ENCODE results near the gene PLEKHM1.
"Not testable (repeated sequence)": the region's sequence is repeated elsewhere in the genome, so short reads cannot be mapped to it uniquely, and the experiment has no call there.

PLEKHM1 gene

GRCh38 chr17:45460422-45460821 lies 30.1 kb downstream of the PLEKHM1 start:
- not testable (repeated sequence) for DNase-seq

GRCh38 chr17:45454341-45454740 lies 36.2 kb downstream of the PLEKHM1 start:
- not testable (repeated sequence) for DNase-seq

- DNase-seq: not testable (repeated sequence)
Observed at GRCh38 chr17:45453731-45454130, 36.8 kb downstream of the PLEKHM1 start.

GRCh38 chr17:45453225-45453534 lies 37.3 kb downstream of the PLEKHM1 start:
- DNase-seq: not testable (repeated sequence)

GRCh38 chr17:45452329-45453224 lies 37.9 kb downstream of the PLEKHM1 start:
- DNase-seq: not testable (repeated sequence)

- DNase-seq: not testable (repeated sequence)
Observed at GRCh38 chr17:45451660-45452059, 38.9 kb downstream of the PLEKHM1 start.

- DNase-seq: no peak
Observed at GRCh38 chr17:45451131-45451530, 39.4 kb downstream of the PLEKHM1 start.

- DNase-seq: not testable (repeated sequence)
Observed at GRCh38 chr17:45449708-45450329, 40.7 kb downstream of the PLEKHM1 start.

GRCh38 chr17:45449260-45449659 lies 41.3 kb downstream of the PLEKHM1 start:
- not testable (repeated sequence) for DNase-seq

- DNase-seq: not testable (repeated sequence)
Observed at GRCh38 chr17:45448483-45448882, 42.0 kb downstream of the PLEKHM1 start.

GRCh38 chr17:45448066-45448465 lies 42.5 kb downstream of the PLEKHM1 start:
- DNase-seq: not testable (repeated sequence)

GRCh38 chr17:45447650-45448049 lies 42.9 kb downstream of the PLEKHM1 start:
- not testable (repeated sequence) for DNase-seq

- not testable (repeated sequence) for DNase-seq
Observed at GRCh38 chr17:45446872-45447625, 43.5 kb downstream of the PLEKHM1 start.

- DNase-seq: not testable (repeated sequence)
Observed at GRCh38 chr17:45445901-45446743, 44.4 kb downstream of the PLEKHM1 start.

- not testable (repeated sequence) for DNase-seq
Observed at GRCh38 chr17:45444856-45445820, 45.4 kb downstream of the PLEKHM1 start.

- DNase-seq: not testable (repeated sequence)
Observed at GRCh38 chr17:45444301-45444700, 46.2 kb downstream of the PLEKHM1 start.

- not testable (repeated sequence) for DNase-seq
Observed at GRCh38 chr17:45443371-45444260, 46.9 kb downstream of the PLEKHM1 start.

GRCh38 chr17:45441526-45442310 lies 48.8 kb downstream of the PLEKHM1 start:
- no peak for DNase-seq

- not testable (repeated sequence) for DNase-seq
Observed at GRCh38 chr17:45440839-45441515, 49.5 kb downstream of the PLEKHM1 start.
